GM13977 (cell line): Measurements from ENCODE around the gene KPNA3.

Experiments
- DNase-seq: peaks from one replicate; pipeline ENCODE4 v3.0.0; 2012; ENCODE audit warnings: low spot score
- CTCF ChIP-seq: IDR thresholded peaks from 2 replicates; pipeline ENCODE4 v1.5.1; 2012; ENCODE audit warnings: mild to moderate bottlenecking, control low read depth; ENCODE audit not compliant: insufficient read depth; ENCODE audit errors: extremely low read depth, missing control alignments
- in situ Hi-C: fragments of 300-500 bp; cut with MboI; formaldehyde crosslinking; loops from one replicate; pipeline ENCODE4 v1.12.0; 2022; ENCODE audit warnings: low sequenced_read_pairs, low pct_unique_long_range_greater_than_20kb, mixed read lengths, inconsistent platforms; ENCODE audit not compliant: unreplicated experiment

Gene KPNA3

GRCh38 chr13:49655906-49656305 is 136.6 kb downstream of the KPNA3 start:
- DNase-seq = no peak
- in situ Hi-C loops = loop anchor here (10.0 to 25.0 kb wide), 2 partner anchors 189 to 1406 kb away; no protein-coding TSS in a partner anchor
- no peak for TF ChIP-seq CTCF

- DNase-seq = no peak
- no peak for TF ChIP-seq CTCF
- in situ Hi-C loops = loop anchor here (10.0 to 25.0 kb wide), 2 partner anchors 191 to 1408 kb away; no protein-coding TSS in a partner anchor
Observed at GRCh38 chr13:49654011-49654410, 138.5 kb downstream of the KPNA3 start.

GRCh38 chr13:49653478-49653877 is 139.0 kb downstream of the KPNA3 start:
- no peak for TF ChIP-seq CTCF
- in situ Hi-C loops = loop anchor here (10.0 to 25.0 kb wide), 2 partner anchors 191 to 1409 kb away; no protein-coding TSS in a partner anchor
- DNase-seq = no peak

GRCh38 chr13:49652355-49653305 is 139.9 kb downstream of the KPNA3 start:
- in situ Hi-C loops = loop anchor here (10.0 to 25.0 kb wide), 2 partner anchors 192 to 1410 kb away; no protein-coding TSS in a partner anchor
- peak; percentile 64 for DNase-seq
- peak; percentile 54 for TF ChIP-seq CTCF

- no peak for DNase-seq
- TF ChIP-seq CTCF = no peak
- in situ Hi-C loops = loop anchor here (10.0 to 25.0 kb wide), 2 partner anchors 193 to 1411 kb away; no protein-coding TSS in a partner anchor
Observed at GRCh38 chr13:49651570-49652354, 140.7 kb downstream of the KPNA3 start.

- DNase-seq = no peak
- TF ChIP-seq CTCF = no peak
- in situ Hi-C loops = loop anchor here (10.0 to 25.0 kb wide), 2 partner anchors 195 to 1412 kb away; no protein-coding TSS in a partner anchor
Observed at GRCh38 chr13:49649963-49650312, 142.5 kb downstream of the KPNA3 start.
